Stimulated activated CD8-positive, alpha-beta memory T cell treated with anti-CD3 and anti-CD28 coated beads, Interleukin-4, amount 100 ng/mL, for 4 hours (primary cell): ENCODE measurements around the gene IL19.

ENCODE experiments used
- DNase-seq, 2 donors: peaks; one replicate each; pipeline ENCODE4 v3.0.0-alpha.2; 2020; ENCODE audit warnings: low read depth in 2 of 2, low spot score in 1 of 2

IL19 gene

DNA sequence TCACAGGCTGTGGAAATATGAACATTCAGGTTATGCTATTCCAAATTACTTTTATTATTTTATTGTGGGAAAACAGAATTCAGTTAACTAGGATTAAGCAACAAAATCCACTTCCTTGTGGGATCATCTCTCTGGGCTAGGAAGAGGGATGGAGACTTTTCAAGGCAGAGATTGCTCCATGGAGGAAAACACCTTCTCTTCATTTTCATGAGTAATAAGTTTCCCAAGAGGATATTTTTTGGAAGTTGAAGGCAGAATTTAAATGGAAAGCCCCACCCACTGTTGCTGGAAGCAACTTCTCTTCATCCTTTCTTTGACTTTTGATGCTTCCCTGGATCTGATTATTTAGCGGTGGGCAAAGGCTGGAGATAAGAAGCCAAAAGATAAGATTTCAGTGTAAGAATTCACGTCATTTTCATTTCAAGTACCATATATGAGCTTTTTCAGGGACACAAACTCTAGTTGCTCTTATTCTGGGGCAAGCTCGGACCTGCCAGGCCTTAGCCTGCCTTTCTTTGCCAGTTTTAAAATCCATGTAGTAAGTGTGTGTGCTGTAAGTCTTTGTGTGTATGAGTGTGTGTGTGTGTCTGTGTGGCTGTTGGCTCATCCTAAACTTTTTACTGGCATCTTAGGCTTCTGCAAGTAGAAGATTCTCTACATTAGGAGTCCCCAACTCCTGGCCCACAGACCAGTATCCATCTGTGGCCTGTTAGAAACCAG is 114.9 kb downstream of the IL19 start:
- no peak for DNase-seq

GRCh38 chr1:206886831-206887230 is 116.3 kb downstream of the IL19 start:
- DNase-seq, result no peak

DNA sequence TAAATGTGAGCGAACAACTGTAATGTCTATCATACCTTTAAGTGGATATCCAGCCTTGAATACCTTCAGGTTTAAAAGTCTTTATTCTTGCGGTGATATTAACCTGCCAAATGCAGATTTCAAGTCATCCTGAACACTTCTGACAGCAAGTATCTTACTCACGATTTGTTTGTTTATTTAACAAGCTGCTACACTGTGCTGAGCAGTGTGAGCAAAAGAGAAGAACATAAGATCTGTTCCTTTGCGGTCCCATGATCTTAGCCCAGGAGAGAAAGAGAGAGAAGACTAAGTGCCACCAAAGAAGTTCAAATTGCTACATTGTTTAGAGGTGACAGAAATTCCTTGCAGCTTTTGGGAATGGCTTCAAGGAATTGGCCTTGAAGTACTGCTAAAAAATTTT is 117.1 kb downstream of the IL19 start:
- no peak for DNase-seq

DNA sequence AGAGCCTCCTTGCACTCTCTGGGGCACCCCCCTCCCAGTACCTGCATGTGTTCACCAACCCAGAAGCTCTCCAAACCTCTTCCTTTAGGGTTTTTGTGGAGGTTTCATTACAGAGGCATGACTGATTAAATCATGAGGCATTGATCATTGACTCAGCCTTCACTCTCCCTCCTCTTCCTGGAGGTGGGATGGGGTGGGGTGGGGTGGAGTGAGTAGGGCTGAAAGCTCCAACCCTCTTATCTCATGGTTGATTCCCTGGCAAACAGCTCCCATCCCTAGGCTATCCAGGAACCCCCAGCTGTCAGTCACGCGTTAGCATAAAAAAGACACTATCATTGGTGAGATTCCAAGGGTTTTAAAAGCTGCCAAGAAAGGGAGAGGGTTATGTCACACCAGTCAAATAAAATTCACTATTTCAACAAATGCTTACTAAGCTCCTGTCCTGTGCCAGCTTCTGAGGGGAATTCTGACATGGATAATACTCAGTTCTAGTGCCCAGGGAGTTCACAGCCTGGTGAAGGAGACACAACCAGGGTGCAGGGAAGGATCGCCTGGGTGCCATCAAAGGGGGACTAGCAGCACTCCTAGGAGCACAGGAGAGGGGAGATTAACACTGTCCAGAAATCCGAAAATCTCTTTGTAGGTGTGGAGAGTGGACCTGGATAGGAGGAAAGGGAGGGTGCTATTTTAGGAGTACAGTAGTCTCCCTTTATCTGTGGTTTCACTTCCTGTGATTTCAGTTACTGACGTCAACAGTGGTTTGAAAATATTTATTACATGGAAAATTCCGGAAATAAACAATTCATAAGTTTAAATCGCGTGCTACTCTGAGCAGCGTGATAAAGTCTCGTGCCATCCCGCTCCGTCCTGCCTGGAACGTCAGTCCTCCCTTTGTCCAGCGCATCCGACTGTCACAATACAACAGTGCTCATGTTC is 119.8 kb downstream of the IL19 start:
- DNase-seq, result no peak

DNA sequence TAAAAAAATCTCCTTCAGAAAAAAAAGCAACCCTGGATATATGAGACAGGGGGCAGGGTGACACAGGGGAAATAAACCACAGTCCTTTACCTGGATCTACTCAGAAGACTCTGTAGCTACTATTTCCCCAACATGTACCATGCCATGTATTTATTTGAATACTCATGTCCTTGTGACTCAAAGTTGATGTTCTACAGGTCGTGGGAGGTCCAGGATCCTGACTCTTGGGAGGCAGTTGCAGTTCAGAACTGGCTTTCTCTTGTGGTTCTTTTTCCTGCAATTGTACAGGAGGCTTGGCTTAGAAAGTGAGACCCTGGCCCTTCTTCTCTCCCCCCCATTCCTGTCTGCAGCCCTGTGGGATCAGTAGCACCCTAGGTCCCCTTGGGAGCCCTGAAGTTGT is 120.8 kb downstream of the IL19 start:
- no peak for DNase-seq
